Measurements from ENCODE around the gene ADIPOR2. TPM values are rescaled to one million over a fixed set of nuclear protein-coding genes. Genes with fewer than 3 reads are reported as not detected.

The ADIPOR2 gene
- total RNA-seq, 1 donor from 2014 or later, result 22.7 TPM

GRCh38 chr12:1661553-1662335 lies 29.1 kb upstream of the ADIPOR2 start:
- peak; percentile 78 for DNase-seq (ENCODE audit: low read depth)
- Histone ChIP-seq H3K36me3 (ENCODE audit: control insufficient read depth, insufficient read depth, low read length) (no peaks in the 10 kb centered on the region), H3K4me3 (ENCODE audit: low read depth, low read length) (peak overlapping the region; percentile 43), H3K27me3 (ENCODE audit: control insufficient read depth, insufficient read depth, low read length) (peaks cover 2% of the 10 kb centered on the region)
- no peak for TF ChIP-seq CTCF (IDR thresholded peaks at IDR 0.05; ENCODE audit: insufficient read depth, low read length, poor library complexity, severe bottlenecking)

- peak; percentile 59 for TF ChIP-seq CTCF (IDR thresholded peaks at IDR 0.05; ENCODE audit: insufficient read depth, low read length, poor library complexity, severe bottlenecking)
- Histone ChIP-seq H3K4me3 (ENCODE audit: low read depth, low read length) (peak overlapping the region; percentile 16), H3K27me3 (ENCODE audit: control insufficient read depth, insufficient read depth, low read length) (peaks cover 2% of the 10 kb centered on the region), H3K36me3 (ENCODE audit: control insufficient read depth, insufficient read depth, low read length) (no peaks in the 10 kb centered on the region)
- DNase-seq (ENCODE audit: low read depth), result peak; percentile 12
Observed at GRCh38 chr12:1662761-1663439, 28.0 kb upstream of the ADIPOR2 start.

- H3K36me3 ChIP-seq (ENCODE audit: control insufficient read depth, insufficient read depth, low read length), result no peaks in the 10 kb centered on the region
- H3K27me3 ChIP-seq (ENCODE audit: control insufficient read depth, insufficient read depth, low read length), result peaks cover 2% of the 10 kb centered on the region
- no peak for TF ChIP-seq CTCF (IDR thresholded peaks at IDR 0.05; ENCODE audit: insufficient read depth, low read length, poor library complexity, severe bottlenecking)
- DNase-seq (ENCODE audit: low read depth), result no peak
- H3K4me3 ChIP-seq (ENCODE audit: low read depth, low read length), result no peak overlapping the region
Observed at GRCh38 chr12:1663440-1664132, 27.3 kb upstream of the ADIPOR2 start.

- no peak for TF ChIP-seq CTCF (IDR thresholded peaks at IDR 0.05; ENCODE audit: insufficient read depth, low read length, poor library complexity, severe bottlenecking)
- no peak for DNase-seq (ENCODE audit: low read depth)
- H3K36me3 ChIP-seq (ENCODE audit: control insufficient read depth, insufficient read depth, low read length), result no peaks in the 10 kb centered on the region
- no peak overlapping the region for H3K4me3 ChIP-seq (ENCODE audit: low read depth, low read length)
- peaks cover 2% of the 10 kb centered on the region for H3K27me3 ChIP-seq (ENCODE audit: control insufficient read depth, insufficient read depth, low read length)
Observed at GRCh38 chr12:1665366-1665765, 25.5 kb upstream of the ADIPOR2 start.

- no peak overlapping the region for H3K4me3 ChIP-seq (ENCODE audit: low read depth, low read length)
- no peaks in the 10 kb centered on the region for H3K36me3 ChIP-seq (ENCODE audit: control insufficient read depth, insufficient read depth, low read length)
- peaks cover 2% of the 10 kb centered on the region for H3K27me3 ChIP-seq (ENCODE audit: control insufficient read depth, insufficient read depth, low read length)
- no peak for TF ChIP-seq CTCF (IDR thresholded peaks at IDR 0.05; ENCODE audit: insufficient read depth, low read length, poor library complexity, severe bottlenecking)
- no peak for DNase-seq (ENCODE audit: low read depth)
Observed at GRCh38 chr12:1666215-1666614, 24.7 kb upstream of the ADIPOR2 start.
